Adrenal gland (tissue), 12 donors: ENCODE results near the gene BPIFB1. TPM values are rescaled to one million over a fixed set of nuclear protein-coding genes. Genes with fewer than 3 reads are reported as not detected.
A peak's percentile ranks its signal among the peaks of the same experiment; 100 is the strongest.

Experiments
- DNase-seq, 7 donors: peaks; one replicate each; pipeline ENCODE4 v3.0.0-alpha.2; 2019 to 2020
- H3K27ac ChIP-seq, 5 donors: fragments of 200-600 bp; sonication (generic) in 4 of 5; 1 replicate in 3 of 5; 2 replicates in 2 of 5; pipeline versions ENCODE4 v1.5.1 to v1.8.0; 2016 to 2020; ENCODE audit warnings: mild to moderate bottlenecking in 1 of 5
- H3K27me3 ChIP-seq: fragments of 200-600 bp; 2 replicates; pipeline ENCODE4 v1.8.0; 2021
- H3K36me3 ChIP-seq, 2 donors: fragments of 200-600 bp; replicated peaks in 1 of 2; 1 replicate in 1 of 2; 2 replicates in 1 of 2; pipeline versions ENCODE4 v1.5.1 to v1.8.0; 2018 to 2022
- H3K4me1 ChIP-seq, 2 donors: fragments of 200-600 bp; replicated peaks in 1 of 2; 1 replicate in 1 of 2; 2 replicates in 1 of 2; pipeline versions ENCODE4 v1.5.1 to v1.8.0; 2018 to 2021
- H3K4me3 ChIP-seq, 4 donors: fragments of 200-600 bp; sonication (generic) in 3 of 4; one replicate each; pipeline ENCODE4 v1.5.1; 2016 to 2018
- H3K9me3 ChIP-seq, 3 donors: fragments of 200-600 bp; sonication (generic) in 1 of 3; replicated peaks in 1 of 3; 1 replicate in 2 of 3; 2 replicates in 1 of 3; pipeline versions ENCODE4 v1.5.1 to v1.8.0; 2016 to 2021
- POLR2A ChIP-seq, 2 donors: fragments of 450-650 bp; IDR thresholded peaks; one replicate each; pipeline ENCODE4 v1.6.1; 2017; ENCODE audit warnings: antibody characterized with exemption in 2 of 2, mild to moderate bottlenecking in 2 of 2, moderate library complexity in 1 of 2
- WGBS, 4 donors: extraction: QIAGEN DNeasy Blood & Tissue Kit in 2 of 4; methylation state at CpG; one replicate each; pipeline versions ENCODE4 v1.1.5 to v1.1.7; 2013 to 2017; 5-methylcytosine and 5-hydroxymethylcytosine counted together
- intact Hi-C, 2 donors: fragments of 100-400 bp; cut with DNase I; formaldehyde crosslinking; loops; one replicate each; pipeline versions ENCODE4 v1.14.1 to v1.15.0; 2022 to 2023
- polyA plus RNA-seq, 3 donors: library from polyadenylated mRNA; stranded (reverse); fragments of 200-250 nt in 2 of 3; fragments of 350-450 nt in 1 of 3; fragmentation: Illumina TruSeq in 1 of 3; extraction: RNeasy Lipid Tissue Mini Kit (QIAGEN cat#74804) in 1 of 3; gene quantifications; one replicate each; pipeline ENCODE4 v1.2.3, GENCODE V29; 2013 to 2014
- total RNA-seq, 9 donors: library from RNA; depleted of rRNA in 4 of 9; stranded (reverse); fragments of >200 nt in 4 of 9; fragments of 120-200 nt in 1 of 9; fragmentation: NEBNext Ultra II Directional in 1 of 9; extraction: Animal tissue kit (Norgen Biotek cat#: 25700) in 1 of 9; gene quantifications; one replicate each; pipeline versions ENCODE4 v1.1.0 to v1.2.4, GENCODE V29; 2013 to 2023
- TF ChIP-seq, protein P1 (sequence below), 6 experiments: fragments of 450-650 bp in 4 of 6; fragments of 200-600 bp in 2 of 6; sonication (generic) in 1 of 6; IDR thresholded peaks; 1 replicate in 5 of 6; 2 replicates in 1 of 6; pipeline versions ENCODE4 v1.5.1 to v1.8.0; 2016 to 2021; ENCODE audit warnings: antibody characterized with exemption in 6 of 6, mild to moderate bottlenecking in 2 of 6, moderate library complexity in 1 of 6
- donor health status: healthy with polysubstance abuse.
- donor health status: Bipolar disorder and iron deficiency.
- donor health status: DM: yes; HTN: yes; CAD: no.
- donor health status: DM: no; HTN: no; CAD: no.
- donor health status: DM: no; HTN: no; CAD: no.
- donor health status: DM: yes; HTN: yes; CAD: no.

The BPIFB1 gene
- total and polyA plus RNA-seq, 12 donors, result 0.07 to 0.25 (median 0.23) TPM; not detected in 9

DNA sequence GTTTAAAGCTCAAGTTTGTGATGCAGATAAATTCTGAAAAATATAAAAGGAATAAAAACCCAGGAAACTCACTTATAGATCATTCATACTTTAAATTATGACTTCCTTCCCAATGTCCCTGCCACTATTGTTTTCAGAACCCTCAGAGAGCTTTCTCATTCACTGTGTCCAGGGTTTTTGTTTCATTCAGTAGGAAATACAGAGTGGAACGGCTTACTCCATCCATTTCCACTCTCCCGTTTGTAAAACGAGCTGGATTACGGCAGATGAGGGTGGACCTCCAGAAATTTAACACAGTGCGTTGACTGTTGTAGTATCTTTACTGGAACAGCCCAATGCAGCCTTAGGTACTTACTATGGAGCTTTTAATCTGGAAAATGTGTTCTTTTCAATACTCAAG lies 23.6 kb upstream of the BPIFB1 start:
- DNase-seq, result no peak
- Histone ChIP-seq H3K4me1 (no peaks in the 10 kb centered on the region), H3K4me3 (no peak overlapping the region), H3K36me3 (no peaks in the 10 kb centered on the region), H3K27ac (no peak overlapping the region), H3K9me3 (no peaks in the 10 kb centered on the region), H3K27me3 (no peaks in the 10 kb centered on the region)
- WGBS, 4 donors, result 46 to 66% (median 60%) methylated on average over 5 of the region's 5 CpGs
- intact Hi-C loops, result no loop called here
- no peak for TF ChIP-seq POLR2A (IDR thresholded peaks at IDR 0.05)
- TF ChIP-seq, protein P1, sequence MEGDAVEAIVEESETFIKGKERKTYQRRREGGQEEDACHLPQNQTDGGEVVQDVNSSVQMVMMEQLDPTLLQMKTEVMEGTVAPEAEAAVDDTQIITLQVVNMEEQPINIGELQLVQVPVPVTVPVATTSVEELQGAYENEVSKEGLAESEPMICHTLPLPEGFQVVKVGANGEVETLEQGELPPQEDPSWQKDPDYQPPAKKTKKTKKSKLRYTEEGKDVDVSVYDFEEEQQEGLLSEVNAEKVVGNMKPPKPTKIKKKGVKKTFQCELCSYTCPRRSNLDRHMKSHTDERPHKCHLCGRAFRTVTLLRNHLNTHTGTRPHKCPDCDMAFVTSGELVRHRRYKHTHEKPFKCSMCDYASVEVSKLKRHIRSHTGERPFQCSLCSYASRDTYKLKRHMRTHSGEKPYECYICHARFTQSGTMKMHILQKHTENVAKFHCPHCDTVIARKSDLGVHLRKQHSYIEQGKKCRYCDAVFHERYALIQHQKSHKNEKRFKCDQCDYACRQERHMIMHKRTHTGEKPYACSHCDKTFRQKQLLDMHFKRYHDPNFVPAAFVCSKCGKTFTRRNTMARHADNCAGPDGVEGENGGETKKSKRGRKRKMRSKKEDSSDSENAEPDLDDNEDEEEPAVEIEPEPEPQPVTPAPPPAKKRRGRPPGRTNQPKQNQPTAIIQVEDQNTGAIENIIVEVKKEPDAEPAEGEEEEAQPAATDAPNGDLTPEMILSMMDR (IDR thresholded peaks at IDR 0.05), result no peak

DNA sequence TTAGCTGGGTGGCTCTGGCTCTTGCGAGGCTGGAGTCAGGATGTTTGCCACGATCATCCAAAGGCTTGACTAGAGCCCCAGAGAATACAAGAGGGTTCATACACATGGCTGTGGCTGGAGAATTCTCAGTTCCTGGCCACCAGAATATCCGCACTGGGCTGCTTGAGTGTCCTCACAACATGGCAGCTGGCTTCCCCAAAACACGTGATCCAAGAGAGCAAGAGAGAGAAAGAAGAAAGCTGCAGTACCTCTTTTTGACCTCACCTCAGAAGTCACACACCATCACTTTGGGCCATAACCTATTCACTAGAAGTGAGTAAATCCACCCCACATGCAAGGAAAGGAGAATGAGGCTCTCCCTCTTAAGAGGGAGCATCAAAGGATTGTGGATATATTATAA lies 21.5 kb upstream of the BPIFB1 start:
- no peaks in the 10 kb centered on the region for H3K4me1 ChIP-seq
- intact Hi-C loops, result loop anchor here in 1 of 2 donors (5.0 kb wide), 1 partner anchor 41 kb away; no protein-coding TSS in a partner anchor
- 56 to 82% (median 63%) methylated on average over 3 to 4 of the region's 4 CpGs for WGBS, 4 donors

DNA sequence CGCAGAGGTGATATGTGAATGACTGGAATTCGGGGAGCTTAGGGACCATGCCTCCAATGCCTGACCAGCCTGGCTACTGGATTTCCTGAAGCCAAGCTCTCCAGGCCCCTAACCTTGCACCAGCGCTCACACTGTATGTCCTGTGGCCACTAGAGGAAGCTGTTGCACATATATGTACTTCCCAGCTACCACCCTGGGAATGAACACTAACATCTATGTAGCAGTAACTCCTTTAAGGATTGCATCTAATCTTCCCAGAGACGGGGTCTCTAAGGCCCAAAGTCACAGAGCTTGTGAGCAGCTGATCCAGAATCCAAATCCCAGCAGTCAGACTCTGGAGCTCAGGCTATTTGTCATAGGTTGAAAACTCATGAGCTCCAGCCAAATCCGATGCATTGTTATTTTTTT lies 20.4 kb upstream of the BPIFB1 start:
- 24 to 34% (median 26%) methylated on average over 5 of the region's 5 CpGs for WGBS, 4 donors
- H3K9me3 ChIP-seq, result no peaks in the 10 kb centered on the region
- no peaks in the 10 kb centered on the region for H3K4me1 ChIP-seq
- H3K27ac ChIP-seq, result no peak overlapping the region
- no peak overlapping the region for H3K4me3 ChIP-seq
- no peaks in the 10 kb centered on the region for H3K27me3 ChIP-seq
- peak; percentile 24 to 66 (median 58) for DNase-seq
- no peaks in the 10 kb centered on the region for H3K36me3 ChIP-seq
- TF ChIP-seq, protein P1 (IDR thresholded peaks at IDR 0.05), result peak; percentile 52 to 75 (median 61)
- TF ChIP-seq POLR2A (IDR thresholded peaks at IDR 0.05), result no peak
- intact Hi-C loops, result loop anchor here in 1 of 2 donors (5.0 kb wide), 1 partner anchor 40 kb away; no protein-coding TSS in a partner anchor

More for the DNA sequence above, 21.5 kb upstream of the BPIFB1 start:
- Histone ChIP-seq H3K9me3 (no peaks in the 10 kb centered on the region), H3K27me3 (no peaks in the 10 kb centered on the region), H3K4me3 (no peak overlapping the region), H3K36me3 (no peaks in the 10 kb centered on the region), H3K27ac (no peak overlapping the region)
- TF ChIP-seq POLR2A (IDR thresholded peaks at IDR 0.05), result no peak
- TF ChIP-seq, protein P1 (IDR thresholded peaks at IDR 0.05), result no peak
- no peak for DNase-seq

DNA sequence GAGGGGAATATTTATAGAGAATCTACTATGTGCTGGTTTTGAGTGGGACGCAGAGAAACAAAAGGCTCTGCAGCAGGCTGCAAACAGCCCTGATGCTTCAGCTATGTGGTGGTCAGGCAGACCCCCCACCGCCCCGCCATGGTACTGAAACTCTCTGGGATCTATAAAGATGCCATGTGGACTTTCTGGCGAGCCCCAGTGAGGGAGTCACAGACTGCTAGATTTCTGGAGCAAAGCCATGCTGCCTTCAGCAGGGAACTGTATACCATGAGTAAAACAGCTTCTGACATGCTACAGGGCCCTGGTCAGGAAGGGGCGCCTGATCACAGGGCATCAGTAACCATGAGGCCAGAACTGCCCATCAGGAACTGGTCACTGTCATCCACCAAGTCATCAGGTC lies 19.2 kb upstream of the BPIFB1 start:
- WGBS, 4 donors, result 73 to 90% (median 78%) methylated on average over 3 to 5 of the region's 5 CpGs
- no peak for DNase-seq
- intact Hi-C loops, result loop anchor here in 1 of 2 donors (5.0 kb wide), 1 partner anchor 39 kb away; no protein-coding TSS in a partner anchor

More for the DNA sequence above, 19.2 kb upstream of the BPIFB1 start:
- H3K36me3 ChIP-seq, result no peaks in the 10 kb centered on the region
- no peaks in the 10 kb centered on the region for H3K27me3 ChIP-seq
- no peaks in the 10 kb centered on the region for H3K9me3 ChIP-seq
- no peak overlapping the region for H3K4me3 ChIP-seq
- H3K4me1 ChIP-seq, result no peaks in the 10 kb centered on the region
- TF ChIP-seq POLR2A (IDR thresholded peaks at IDR 0.05), result no peak
- TF ChIP-seq, protein P1 (IDR thresholded peaks at IDR 0.05), result no peak
- no peak overlapping the region for H3K27ac ChIP-seq
